HG02852 (cell line): ENCODE measurements around the gene HINT1.
"Not testable (repeated sequence)": the region's sequence is repeated elsewhere in the genome, so short reads cannot be mapped to it uniquely, and the experiment has no call there.

Experiments used
- ATAC-seq: cut with Tn5 transposase; IDR thresholded peaks from one replicate; pipeline ENCODE4 v1.9.1; 2021; ENCODE audit warnings: mild to moderate bottlenecking, moderate library complexity; ENCODE audit not compliant: unreplicated experiment

Gene HINT1

DNA sequence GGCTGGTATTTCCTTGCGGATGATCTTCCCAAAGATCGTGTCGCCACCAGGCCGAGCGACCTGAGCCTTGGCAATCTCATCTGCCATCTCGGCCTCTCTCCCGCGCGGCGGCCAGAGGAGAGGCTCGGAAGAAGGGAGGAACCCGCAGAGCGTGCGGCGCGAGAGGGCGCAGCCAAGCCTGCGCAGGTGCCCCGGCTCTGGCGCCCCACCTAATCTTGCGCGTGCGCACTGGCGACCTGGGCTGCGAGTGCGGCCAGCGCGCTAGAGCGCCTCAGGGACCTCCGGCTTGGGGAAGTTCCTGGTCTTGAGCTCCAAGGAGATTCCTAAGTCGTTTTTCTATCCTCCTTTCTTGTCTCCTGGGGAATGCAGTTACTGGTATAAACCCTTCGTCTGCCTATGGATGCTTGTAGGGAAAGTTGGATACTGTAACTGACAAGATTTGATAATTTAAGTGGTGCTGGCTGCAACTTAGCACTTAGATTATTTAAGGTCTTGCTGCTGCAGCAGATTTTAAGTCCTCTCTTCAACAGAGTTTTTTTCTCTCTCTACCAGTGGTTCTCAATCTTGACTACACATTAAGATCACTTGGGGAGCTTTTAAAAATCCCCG is at the start of gene HINT1:
Gene HINT1 (minus strand): TSS at position 138 of the 609 bp plus-strand sequence. CDS start 51 bp downstream, at position 87.
- ATAC-seq: peak; percentile 81

DNA sequence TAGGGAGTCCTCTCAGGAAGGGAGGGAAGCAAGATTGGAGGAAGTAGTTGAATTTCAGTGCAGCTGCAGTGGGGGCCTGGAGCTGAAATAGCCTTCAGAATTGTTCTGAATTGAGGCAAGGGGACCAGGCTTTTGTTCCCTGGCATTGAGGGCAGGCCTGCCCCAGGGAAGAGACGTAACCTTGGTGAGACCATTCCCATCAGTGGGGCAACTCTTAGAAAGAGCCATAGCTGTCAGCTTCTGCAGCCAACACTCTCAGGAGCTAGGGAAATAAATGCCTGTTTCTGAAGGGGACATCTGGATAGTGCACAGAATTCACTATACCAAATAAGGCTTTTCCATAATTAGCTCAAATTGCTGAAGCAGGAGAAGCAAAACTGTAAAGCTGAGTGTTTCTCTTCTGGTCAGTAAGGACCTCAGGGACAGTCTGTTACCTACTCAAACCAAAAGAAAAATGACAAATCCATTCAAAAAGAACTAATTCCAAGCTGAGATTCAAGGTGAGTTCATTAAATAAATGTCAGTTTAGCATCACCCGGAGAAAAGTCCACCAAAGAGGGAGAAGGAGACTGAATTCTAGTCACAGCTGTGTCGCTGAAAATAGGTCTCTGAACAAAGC is 49.7 kb upstream of the HINT1 start:
- no peak for ATAC-seq

DNA sequence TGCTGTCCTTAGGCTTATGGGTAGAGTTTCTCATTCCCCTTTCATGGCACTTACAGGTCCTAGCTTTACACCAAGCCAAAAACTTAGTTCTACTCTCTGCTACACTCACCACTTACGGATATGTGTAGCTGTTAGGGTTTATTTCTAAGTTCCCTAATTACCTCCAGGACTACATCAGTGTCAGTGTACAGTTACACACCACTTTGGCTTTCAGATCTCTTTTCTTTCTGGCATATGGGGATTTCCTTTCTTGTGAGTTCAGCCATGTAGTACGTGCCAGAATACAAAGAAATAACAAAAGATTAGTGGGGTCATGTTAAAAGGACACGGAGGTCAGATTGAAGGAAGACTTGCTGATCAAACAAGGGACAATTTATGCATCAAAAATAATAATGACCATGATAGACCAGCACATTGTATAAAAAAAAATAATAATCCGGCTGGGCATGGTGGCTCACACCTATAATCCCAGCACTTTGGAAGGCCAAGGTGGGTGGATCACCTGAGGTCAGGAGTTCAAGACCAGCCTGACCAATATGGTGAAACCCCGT is 47.5 kb upstream of the HINT1 start:
- peak; percentile 18 for ATAC-seq

DNA sequence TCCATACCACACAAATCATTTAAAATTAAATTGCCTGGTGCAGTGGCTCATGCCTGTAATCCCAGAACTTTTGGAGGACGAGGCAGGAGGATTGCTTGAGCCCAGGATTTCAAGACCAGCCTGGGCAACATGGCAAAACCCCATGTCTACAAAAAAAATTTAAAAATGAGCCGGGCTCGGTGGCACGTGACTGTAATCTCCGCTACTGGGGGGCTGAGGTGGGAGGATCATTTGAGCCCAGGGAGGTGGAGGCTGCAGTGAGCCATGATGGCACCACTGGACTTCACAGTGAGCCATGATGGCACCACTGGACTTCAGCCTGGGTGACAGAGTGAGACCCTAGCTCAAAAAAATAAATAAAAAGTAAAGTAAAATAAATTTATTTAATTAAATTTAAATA is 46.6 kb upstream of the HINT1 start:
- no peak for ATAC-seq

DNA sequence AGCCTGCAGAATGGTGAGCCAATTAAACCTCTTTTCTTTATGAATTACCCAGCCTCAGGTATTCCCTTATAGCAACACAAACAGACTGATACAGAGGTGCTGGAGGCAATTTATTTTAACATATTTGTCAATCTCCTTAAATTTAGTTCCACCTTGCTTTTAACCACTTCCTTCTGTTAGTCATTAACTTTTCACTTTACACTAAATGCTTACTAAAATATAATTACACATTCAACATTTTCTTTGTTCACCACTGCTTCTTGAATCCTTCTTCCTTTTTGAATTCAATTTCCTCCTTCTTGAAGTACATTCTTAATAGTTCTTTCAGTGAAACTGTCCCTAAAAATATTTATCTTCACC is 45.1 kb upstream of the HINT1 start:
- ATAC-seq: no peak

DNA sequence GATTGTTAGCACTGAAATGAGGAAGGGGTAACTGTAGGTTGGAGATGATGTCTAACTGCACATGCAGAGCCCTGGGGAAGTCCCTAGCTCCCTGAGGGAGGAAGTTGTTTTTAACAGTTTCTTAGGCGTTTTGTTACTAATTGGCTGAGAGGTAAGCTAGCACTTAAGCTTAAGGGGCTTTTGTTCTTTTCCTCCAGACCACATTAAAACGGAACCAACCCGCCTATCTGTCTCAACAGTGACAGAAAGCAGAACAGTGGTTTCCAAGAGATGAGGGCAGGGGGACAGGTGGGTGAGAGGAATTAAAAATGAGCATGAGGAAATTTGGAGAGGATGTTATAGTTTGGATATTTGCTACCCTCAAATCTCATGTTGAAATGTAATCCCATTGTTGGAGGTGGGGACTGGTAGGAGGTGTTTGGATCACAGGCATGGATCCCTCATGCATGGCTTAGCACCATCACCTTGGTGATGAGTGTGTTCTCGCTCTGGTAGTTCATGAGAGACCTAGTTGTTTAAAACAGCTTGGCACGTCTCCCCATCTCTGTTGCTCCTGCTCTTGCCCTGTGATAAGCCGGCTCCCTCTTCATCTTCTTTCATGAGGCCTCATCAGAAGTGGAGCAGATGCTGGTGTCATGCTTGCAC is 44.6 kb upstream of the HINT1 start:
- ATAC-seq: peak; percentile 91

DNA sequence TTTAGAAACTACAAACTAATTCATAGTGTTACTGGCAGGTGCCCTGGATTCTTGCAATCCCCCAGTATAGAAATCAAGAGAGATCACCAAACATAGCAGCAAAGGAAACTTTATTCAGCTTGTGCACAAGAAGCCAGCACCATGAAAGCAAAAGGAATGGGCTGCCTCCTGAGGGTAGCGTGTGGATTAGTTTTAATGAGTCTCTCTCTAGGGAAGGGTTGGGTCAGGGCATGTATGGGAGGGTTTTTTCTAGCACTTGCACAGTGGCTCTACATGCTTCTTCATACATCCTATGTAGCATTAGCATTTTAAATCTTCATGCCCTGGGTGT is 44.1 kb upstream of the HINT1 start:
- ATAC-seq: no peak

DNA sequence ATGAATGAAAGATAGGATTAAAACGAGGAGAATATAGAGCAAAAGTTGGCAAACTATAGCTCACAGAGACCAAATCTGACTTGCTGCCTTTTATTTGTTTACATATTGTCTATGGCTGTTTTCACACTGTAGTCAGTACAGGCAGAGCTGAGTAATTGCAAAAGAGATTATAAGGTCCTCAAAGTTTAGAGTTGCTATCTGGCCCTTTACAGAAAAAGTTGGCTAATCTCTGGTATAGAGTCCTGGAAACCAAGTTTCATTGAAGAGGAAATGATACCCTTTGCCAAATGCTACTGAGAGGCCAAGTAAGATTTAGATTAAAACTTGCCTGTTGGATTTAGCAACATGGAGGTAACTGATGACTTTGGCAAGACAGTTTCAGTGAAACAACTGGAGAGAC is 41.7 kb upstream of the HINT1 start:
- ATAC-seq: no peak

DNA sequence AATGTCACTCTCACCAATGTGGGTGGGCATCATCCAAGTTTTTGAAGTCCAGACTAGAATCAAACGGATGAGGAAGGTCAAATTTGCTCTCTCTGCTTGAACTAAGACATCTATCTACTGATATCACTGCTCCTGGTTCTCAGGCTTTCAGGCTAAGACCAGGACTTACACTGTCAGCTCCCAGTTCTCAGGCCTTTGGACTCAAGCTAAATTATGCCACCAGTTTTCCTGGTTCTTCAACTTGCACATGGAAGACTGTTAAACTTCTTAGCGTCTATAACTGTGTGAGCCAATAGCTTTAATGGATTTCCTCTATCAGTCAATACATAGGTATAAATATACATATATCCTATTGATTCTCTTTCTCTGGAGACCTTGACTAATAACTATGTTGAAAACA is 41.0 kb upstream of the HINT1 start:
- ATAC-seq: no peak

DNA sequence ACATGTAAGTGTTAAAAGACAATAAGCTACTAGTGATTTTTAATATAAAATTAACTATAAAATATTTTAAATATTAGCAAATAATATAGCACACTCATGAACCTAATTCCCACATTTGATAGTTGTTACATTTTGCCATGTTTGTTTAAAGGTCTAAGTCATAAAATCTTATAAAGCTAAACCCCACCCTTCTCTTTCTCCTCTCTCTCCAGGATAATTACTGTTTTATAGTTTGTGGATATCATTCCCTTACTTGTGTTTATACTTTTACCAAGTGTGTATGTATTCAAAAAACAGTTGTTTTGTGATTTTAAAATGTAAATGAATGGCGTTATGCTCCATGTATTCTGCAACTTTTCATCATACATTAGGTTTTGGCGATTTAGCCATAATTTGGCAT is 39.9 kb upstream of the HINT1 start:
- ATAC-seq: no peak

DNA sequence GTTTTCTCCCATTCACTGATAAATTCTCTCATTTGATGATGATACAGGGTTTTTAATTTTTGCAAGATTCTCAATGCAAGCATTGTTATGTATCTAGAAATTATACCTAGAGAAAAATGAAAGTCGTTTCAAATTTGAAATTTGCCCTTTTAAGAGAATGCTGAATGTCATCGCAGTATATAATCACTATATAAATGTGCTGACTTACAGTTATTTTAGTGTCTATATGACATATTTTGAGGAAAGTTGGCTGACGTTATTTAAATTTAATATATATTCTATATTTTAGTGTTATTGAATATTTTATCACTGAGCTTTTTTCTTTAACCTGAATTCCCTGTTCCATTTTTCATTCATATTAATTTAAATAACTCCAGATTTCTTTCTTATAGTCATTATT is 35.5 kb upstream of the HINT1 start:
- no peak for ATAC-seq

DNA sequence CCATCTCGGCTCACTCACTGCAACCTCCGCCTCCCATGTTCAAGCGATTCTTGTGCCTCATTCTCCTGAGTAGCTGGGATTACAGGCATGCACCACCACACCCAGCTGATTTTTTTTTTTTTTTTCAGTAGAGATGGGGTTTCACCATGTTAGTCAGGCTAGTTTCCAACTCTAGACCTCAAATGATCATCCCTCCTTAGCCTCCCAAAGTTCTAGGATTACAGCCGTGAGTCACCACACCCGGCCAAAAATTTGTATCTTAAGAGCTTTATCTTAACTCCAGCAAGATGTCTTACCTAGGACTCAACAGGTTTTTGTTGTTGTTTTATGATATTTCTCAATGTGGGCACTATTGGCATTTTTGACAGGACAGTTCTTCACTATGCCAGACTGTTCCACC is 33.6 kb upstream of the HINT1 start:
- ATAC-seq: no peak

DNA sequence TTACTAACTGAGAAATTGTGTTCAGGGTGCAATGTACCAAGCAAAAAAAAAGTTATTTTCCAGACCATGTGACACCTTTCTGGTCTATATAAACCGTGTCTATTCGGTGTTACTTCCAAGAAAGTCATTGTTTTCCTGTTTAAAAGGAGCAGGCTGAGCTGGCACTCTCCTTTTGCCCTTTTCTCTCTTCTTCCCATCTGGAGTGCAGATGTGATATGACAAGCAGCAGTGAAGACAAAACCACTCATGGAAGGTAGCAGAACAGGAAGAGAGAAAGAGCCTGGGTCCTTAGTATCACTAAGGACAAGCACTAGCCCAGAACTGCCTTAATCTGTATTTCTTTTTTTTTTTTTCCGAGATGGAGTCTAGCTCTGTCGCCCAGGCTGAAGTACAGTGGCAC is 31.3 kb upstream of the HINT1 start:
- no peak for ATAC-seq

DNA sequence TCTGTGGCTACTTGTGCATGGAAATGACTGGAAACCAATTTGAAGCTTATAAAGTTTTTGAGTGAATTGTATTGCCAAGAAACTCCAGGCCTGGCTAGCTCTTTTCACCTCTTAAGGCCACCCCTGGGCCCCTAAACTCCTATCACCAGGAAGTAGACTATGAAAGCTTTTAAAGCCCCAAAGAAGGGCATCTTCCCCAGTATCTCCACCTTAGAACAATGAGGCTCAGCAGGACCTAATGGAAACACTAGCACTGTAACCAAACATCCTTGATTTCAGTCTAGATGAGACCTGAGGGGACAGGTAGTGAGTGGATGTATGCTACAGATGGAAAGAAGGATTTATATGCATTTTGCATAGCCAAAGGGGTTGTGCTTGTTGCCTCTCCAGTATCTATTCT is 30.6 kb upstream of the HINT1 start:
- no peak for ATAC-seq

DNA sequence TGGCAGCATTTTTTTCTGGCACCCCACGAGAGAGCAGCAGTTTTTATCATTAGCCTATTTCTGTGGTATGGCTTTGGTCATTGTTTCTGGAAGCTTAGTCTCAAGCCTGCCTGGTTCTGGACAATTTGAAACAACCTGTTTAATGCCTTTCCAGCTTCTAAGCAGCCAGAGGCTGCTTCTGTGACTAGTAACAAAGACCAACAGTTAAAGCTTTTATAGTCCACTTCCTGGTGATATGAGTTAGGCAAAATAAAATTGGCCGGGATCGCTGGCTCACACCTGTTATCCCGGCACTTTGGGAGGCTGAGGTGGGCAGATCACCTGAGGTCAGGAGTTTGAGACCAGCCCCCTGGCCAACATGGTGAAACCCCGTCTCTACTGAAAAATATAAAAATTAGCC is 29.7 kb upstream of the HINT1 start:
- ATAC-seq: no peak

DNA sequence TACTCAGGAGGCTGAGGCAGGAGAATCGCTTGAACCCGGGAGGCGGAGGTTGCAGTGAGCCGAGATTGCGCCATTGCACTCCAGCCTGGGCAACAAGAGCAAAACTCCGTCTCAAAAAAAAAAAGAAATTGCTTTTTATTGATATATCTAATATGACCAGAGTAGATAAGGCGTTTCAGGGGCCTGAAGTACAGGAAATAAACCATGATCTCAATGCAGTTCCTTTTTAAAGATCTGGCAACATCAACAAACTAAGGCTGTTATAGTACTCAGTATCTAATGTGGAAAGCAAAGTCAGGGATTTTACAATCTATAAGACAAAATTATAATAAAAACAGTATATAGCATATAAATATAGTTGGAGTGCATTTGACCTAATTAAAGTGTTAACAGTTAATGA is 28.8 kb upstream of the HINT1 start:
- not testable (repeated sequence) for ATAC-seq

DNA sequence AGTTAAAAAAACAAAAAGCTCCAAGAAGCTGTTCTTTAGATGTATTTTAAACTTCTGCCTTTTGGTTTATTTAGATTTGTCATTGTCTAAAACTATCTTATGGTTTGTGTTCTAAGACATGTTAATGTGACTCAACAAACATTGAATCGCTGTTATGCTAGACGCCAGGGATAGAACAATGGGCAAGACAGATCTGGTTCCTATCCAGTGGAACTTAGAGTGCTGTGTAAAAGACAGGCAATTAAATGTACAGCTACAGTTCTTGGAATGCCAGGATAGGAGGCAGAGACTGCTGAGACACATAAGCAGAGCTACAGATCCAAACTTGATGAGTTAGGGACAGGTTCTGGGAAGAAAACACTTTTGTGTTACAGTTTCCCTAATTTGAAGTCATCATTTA is 28.1 kb upstream of the HINT1 start:
- ATAC-seq: no peak

DNA sequence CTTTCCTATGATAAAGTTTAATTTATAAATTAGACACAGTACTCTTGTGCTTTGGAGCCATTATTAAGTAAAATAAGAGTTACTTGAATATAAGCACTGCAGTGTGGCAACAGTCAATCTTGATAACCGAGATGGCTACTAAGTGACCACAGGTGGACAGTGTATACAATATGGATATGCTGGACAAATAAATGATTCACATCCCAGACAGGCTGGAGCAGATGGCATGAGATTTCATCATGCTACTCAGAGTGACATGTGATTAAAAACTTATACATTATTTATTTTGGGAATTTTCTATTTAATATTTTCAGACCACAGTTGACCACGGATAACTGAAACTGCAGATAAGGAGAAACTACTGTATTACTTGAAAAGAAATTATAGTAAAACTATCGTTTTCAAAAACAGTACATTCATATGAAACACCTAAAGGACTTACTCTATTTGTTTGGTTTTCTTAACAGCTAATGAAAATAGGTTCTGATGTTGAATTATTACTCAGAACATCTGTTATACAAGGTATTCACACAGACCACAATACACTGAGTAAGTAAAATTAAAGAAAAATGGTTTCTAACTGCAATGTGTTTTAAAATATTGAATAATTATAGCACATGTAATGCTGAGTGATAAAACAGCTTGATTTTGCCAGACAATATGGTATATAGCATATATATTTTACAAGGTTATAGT is 21.7 kb upstream of the HINT1 start:
- ATAC-seq: no peak

DNA sequence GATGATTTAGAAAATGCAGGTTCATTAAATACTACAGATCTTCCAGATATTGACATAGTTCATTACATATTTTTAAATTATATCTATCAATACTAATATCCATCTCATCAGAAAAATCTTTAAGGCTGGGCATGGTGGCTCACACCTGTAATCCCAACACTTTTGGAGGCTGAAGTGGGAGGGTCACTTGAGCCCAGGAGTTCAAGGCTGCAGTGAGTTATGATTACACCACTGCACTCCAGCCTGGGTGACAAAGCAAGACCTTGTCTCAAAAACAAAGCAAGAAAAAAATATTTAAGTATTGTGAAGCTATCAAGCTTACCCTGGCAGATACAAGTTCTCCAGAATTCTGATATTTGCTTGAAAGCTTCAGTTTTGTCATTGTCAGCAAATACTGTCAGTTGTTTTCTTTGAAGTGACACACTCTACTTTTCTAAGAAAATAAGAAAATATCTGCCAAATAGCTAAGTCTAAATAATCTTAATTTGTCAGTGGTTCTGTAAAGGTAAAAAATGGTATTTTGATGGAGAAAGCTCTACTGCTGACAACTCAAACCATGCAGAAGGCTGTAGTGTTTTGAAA is 20.6 kb upstream of the HINT1 start:
- ATAC-seq: no peak

DNA sequence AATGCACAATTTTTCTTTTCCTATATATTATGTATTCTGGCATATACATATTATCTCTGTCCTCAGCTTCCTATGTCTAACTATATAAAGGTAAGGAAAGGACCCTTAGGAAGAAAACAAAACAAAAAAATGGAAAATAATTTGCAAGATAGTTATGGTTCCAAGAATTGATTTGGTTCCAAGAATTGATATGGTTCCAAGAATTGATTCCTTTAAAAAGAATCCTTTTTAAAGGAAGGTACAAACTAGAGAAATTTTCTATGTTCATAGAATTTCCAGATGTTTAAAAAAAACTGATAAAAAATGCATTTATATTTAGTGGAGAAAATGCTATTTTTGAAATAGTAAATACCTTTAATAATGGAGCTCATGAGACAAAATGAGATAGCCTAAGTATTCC is 17.8 kb upstream of the HINT1 start:
- ATAC-seq: no peak

DNA sequence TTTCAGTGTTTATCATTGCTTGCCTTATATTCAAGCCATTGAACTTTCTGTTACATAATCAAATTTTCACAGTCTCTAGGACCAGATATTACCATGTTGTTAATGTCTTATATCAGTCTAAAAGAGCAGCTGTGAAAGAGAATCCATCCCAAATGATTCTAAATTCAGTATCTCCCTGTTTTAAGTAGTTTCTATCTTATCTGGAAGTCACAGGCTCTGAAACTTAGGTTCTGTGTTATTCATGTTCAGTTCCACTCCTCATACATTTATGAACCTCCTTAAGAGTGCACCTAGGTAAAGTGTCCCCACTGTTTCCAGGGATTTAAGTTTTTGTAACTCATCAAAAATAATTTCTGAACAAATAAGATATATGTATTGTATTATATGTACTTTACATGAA is 15.4 kb upstream of the HINT1 start:
- ATAC-seq: no peak
